Neuronal stem cell (in vitro differentiated cells): ENCODE measurements around the gene EIF4H. TPM values are rescaled to one million over a fixed set of nuclear protein-coding genes. Genes with fewer than 3 reads are reported as not detected.

Experiments used
- DNase-seq: peaks from one replicate; pipeline ENCODE4 v3.0.0-alpha.2; 2013; ENCODE audit warnings: low spot score
- H2AFZ ChIP-seq: one replicate; pipeline ENCODE4 v1.6.1; 2013; ENCODE audit warnings: mild to moderate bottlenecking, low read length, inconsistent platforms
- H2AK5ac ChIP-seq: 2 replicates; pipeline ENCODE4 v1.6.1; 2013; ENCODE audit warnings: low read depth, mild to moderate bottlenecking, inconsistent platforms, low read length, moderate library complexity, mixed read lengths
- H2BK120ac ChIP-seq: 2 replicates; pipeline ENCODE4 v1.6.1; 2013; ENCODE audit warnings: low read depth, mild to moderate bottlenecking, inconsistent platforms, low read length, moderate library complexity, mixed read lengths
- H2BK12ac ChIP-seq: one replicate; pipeline ENCODE4 v1.6.1; 2013; ENCODE audit warnings: low read length, inconsistent platforms
- H2BK15ac ChIP-seq: 2 replicates; pipeline ENCODE4 v1.6.1; 2013; ENCODE audit warnings: mild to moderate bottlenecking, low read length, inconsistent platforms, mixed read lengths
- H2BK5ac ChIP-seq: one replicate; pipeline ENCODE4 v1.6.1; 2013; ENCODE audit warnings: inconsistent platforms, mild to moderate bottlenecking, low read length, moderate library complexity
- H3K14ac ChIP-seq: one replicate; pipeline ENCODE4 v1.6.1; 2013; ENCODE audit warnings: low read length, inconsistent platforms
- H3K18ac ChIP-seq: 2 replicates; pipeline ENCODE4 v1.6.1; 2013; ENCODE audit warnings: low read length, inconsistent platforms
- H3K23ac ChIP-seq: 2 replicates; pipeline ENCODE4 v1.6.1; 2013; ENCODE audit warnings: low read depth, mild to moderate bottlenecking, mixed read lengths, low read length, inconsistent platforms; ENCODE audit not compliant: poor library complexity
- H3K27ac ChIP-seq: replicated peaks from 3 replicates; pipeline ENCODE4 v1.5.1; 2013; ENCODE audit warnings: low read length, inconsistent platforms
- H3K27me3 ChIP-seq, 3 experiments: 2 replicates each; pipeline ENCODE4 v1.6.1; 2013; ENCODE audit warnings: low read length in 3 of 3, mild to moderate bottlenecking in 2 of 3, inconsistent platforms in 1 of 3, low read depth in 1 of 3, mixed read lengths in 1 of 3, moderate library complexity in 1 of 3; ENCODE audit not compliant: control insufficient read depth in 3 of 3, insufficient read depth in 3 of 3
- H3K36me3 ChIP-seq, 2 donors: replicated peaks in 1 of 2; 2 replicates each; pipeline ENCODE4 v1.6.1; 2013; ENCODE audit warnings: low read length in 2 of 2; ENCODE audit not compliant: control insufficient read depth in 2 of 2, insufficient read depth in 2 of 2
- H3K4ac ChIP-seq: 2 replicates; pipeline ENCODE4 v1.6.1; 2013; ENCODE audit warnings: inconsistent platforms, mild to moderate bottlenecking, low read length, moderate library complexity
- H3K4me1 ChIP-seq, 2 donors: 1 replicate in 1 of 2; 2 replicates in 1 of 2; pipeline ENCODE4 v1.6.1; 2013; ENCODE audit warnings: low read length in 2 of 2, low read depth in 1 of 2; ENCODE audit not compliant: control insufficient read depth in 2 of 2, insufficient read depth in 1 of 2
- H3K4me2 ChIP-seq: one replicate; pipeline ENCODE4 v1.6.1; 2013; ENCODE audit warnings: mild to moderate bottlenecking, low read length, inconsistent platforms; ENCODE audit not compliant: insufficient read depth, poor library complexity, severe bottlenecking
- H3K4me3 ChIP-seq, 2 donors: 2 replicates each; pipeline ENCODE4 v1.5.1; 2013; ENCODE audit warnings: low read length in 2 of 2, mild to moderate bottlenecking in 2 of 2, inconsistent platforms in 1 of 2, moderate library complexity in 1 of 2
- H3K79me1 ChIP-seq: one replicate; pipeline ENCODE4 v1.6.1; 2013; ENCODE audit warnings: low read depth, mild to moderate bottlenecking, inconsistent platforms, low read length, moderate library complexity
- H3K9ac ChIP-seq: one replicate; pipeline ENCODE4 v1.6.1; 2013; ENCODE audit warnings: mild to moderate bottlenecking, low read depth, low read length, inconsistent platforms; ENCODE audit not compliant: poor library complexity
- H3K9me3 ChIP-seq, 2 donors: replicated peaks in 1 of 2; 2 replicates each; pipeline versions ENCODE3 to v1.6.1; 2013; ENCODE audit warnings: low read length in 2 of 2, mild to moderate bottlenecking in 2 of 2, inconsistent platforms in 1 of 2, low read depth in 1 of 2, mixed read lengths in 1 of 2, moderate library complexity in 1 of 2; ENCODE audit not compliant: control insufficient read depth in 2 of 2, insufficient read depth in 1 of 2
- H4K8ac ChIP-seq: one replicate; pipeline ENCODE4 v1.6.1; 2013; ENCODE audit warnings: low read depth, mild to moderate bottlenecking, inconsistent platforms, low read length, moderate library complexity
- H4K91ac ChIP-seq: one replicate; pipeline ENCODE4 v1.6.1; 2013; ENCODE audit warnings: low read length, low read depth, mild to moderate bottlenecking, inconsistent platforms; ENCODE audit not compliant: poor library complexity
- WGBS, 2 donors: extraction: QIAGEN DNeasy Blood & Tissue Kit; methylation state at CpG; one replicate each; pipeline ENCODE4 v1.1.7; 2013; ENCODE audit warnings: missing lambda C conversion rate in 2 of 2, mixed read lengths in 1 of 2; ENCODE audit not compliant: insufficient read length in 2 of 2, insufficient replicate concordance in 1 of 2; ENCODE audit errors: extremely low coverage in 2 of 2; 5-methylcytosine and 5-hydroxymethylcytosine counted together
- polyA plus RNA-seq, 2 experiments: library from polyadenylated mRNA; stranded (reverse); fragments of 200-250 nt; gene quantifications; one replicate each; pipeline ENCODE4 v1.2.3, GENCODE V29; 2013

The EIF4H gene
- polyA plus RNA-seq (2013, experiment 1 of 2) = 230 TPM
- polyA plus RNA-seq (2013, experiment 2 of 2) = 234 TPM

DNA sequence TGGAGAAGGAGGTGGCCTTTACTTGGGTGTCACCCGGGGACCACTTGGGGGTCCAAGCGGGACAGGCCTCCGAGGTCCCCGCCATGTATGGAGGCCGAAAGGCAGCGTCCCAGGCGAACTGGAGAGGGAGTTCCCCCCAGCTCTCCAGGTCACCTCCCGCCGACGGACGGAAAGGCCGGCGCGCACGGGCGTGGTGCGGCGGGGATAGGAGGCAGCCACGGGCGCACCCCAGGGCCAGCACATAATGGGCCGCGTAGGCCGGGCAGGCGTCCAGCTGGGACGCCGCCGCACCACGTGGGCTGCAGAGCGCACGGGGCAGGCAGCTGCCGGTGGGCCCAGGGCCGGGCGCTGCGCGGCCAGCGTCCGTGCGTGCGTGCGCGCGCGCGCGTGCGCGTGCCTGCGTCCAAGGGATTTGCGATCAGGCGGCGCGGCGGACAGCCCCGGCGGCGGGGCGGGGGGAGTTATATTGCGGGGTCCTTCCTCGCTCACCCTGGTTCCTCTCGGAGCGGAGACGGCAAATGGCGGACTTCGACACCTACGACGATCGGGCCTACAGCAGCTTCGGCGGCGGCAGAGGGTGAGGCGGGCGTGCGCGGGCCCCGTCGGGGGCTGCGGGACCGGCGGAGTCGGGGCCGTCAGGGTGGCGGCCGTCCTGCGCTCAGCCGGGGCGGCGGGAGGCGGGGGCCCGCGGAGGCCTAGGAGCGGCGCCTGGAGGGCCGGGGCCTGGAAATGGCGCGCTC, at the start of gene EIF4H:
TSS of gene EIF4H (plus strand) at position 491 of the 740 bp plus-strand sequence. CDS start at position 519, 28 bp downstream.
- Histone ChIP-seq H3K18ac (peak within 1 kb of the TSS; percentile 97), H4K91ac (peak within 1 kb of the TSS; percentile 89)
- no CpG with 5 or more reads among the region's 95 CpGs for WGBS, 2 donors

DNA sequence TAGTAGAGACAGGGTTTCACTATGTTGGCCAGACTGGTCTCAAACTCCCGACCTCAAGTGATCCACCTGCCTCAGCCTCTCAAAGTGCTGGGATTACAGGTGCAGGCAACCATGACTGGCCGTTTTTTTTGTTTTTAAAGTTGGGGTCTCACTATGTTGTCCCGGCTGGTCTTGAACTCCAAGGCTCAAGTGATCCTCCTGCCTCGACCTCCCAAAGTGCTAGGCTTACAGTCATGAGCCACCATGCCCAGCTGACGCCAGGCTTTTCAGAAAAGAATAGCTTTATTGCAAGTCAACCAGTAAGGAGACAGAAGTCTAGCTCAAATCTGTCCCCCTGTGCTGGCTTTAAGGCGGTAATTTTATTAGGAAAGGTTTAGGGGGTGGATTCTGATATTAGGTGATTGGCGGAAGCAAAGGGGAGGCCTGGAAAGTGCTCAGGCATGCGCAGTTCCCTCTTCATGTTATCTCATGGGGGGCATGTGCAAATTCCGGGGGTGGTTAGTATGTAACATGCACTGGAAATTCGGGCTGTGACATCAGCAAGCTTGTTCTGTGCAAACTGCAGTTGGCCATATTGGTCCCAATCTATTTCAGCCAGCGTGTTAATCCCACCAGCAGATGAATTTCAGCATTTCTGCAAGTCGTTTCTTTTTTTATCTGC, 47.8 kb upstream of the EIF4H start:
- Histone ChIP-seq H3K18ac (peak overlapping the region; percentile 48), H3K14ac (no peak overlapping the region), H2AK5ac (no peak overlapping the region), H2BK15ac (no peak overlapping the region), H3K9ac (no peak overlapping the region), H3K4me3 (no peak overlapping the region), H3K4me2 (no peak overlapping the region), H2AFZ (no peak overlapping the region), H3K9me3 (no peaks in the 10 kb centered on the region), H3K4ac (no peak overlapping the region), H4K8ac (no peak overlapping the region), H4K91ac (no peak overlapping the region), H2BK5ac (no peak overlapping the region), H2BK12ac (no peak overlapping the region), H3K79me1 (peaks cover 3% of the 10 kb centered on the region), H3K27me3 (no peaks in the 10 kb centered on the region), H3K4me1 (no peaks in the 10 kb centered on the region), H3K27ac (no peak overlapping the region), H2BK120ac (no peak overlapping the region), H3K23ac (no peak overlapping the region), H3K36me3 (peaks cover 1 to 10% of the 10 kb centered on the region in 2 donors)
- no peak for DNase-seq
- no CpG with 5 or more reads among the region's 12 CpGs for WGBS, 2 donors

More for the DNA sequence above, at the start of gene EIF4H:
- Histone ChIP-seq H3K4me2 (peak within 1 kb of the TSS; percentile 89), H2BK5ac (peak within 1 kb of the TSS; percentile 89), H4K8ac (no peak within 1 kb of the TSS), H3K4ac (peak within 1 kb of the TSS; percentile 84), H2AFZ (peak within 1 kb of the TSS; percentile 97), H3K9me3 (no peaks in the 10 kb centered on the region), H2BK15ac (no peak within 1 kb of the TSS), H2BK120ac (no peak within 1 kb of the TSS), H2BK12ac (no peak within 1 kb of the TSS), H2AK5ac (peak within 1 kb of the TSS; percentile 83), H3K23ac (peak within 1 kb of the TSS; percentile 96), H3K4me3 (peak within 1 kb of the TSS; percentile 88 to 100), H3K27me3 (no peaks in the 10 kb centered on the region), H3K79me1 (peaks cover 2% of the 10 kb centered on the region), H3K36me3 (peaks cover 2 to 36% of the 10 kb centered on the region in 2 donors), H3K4me1 (peaks cover 6 to 21% of the 10 kb centered on the region in 2 donors), H3K14ac (peak within 1 kb of the TSS; percentile 83), H3K27ac (peak within 1 kb of the TSS; percentile 58), H3K9ac (peak within 1 kb of the TSS; percentile 99)
- DNase-seq = peak; percentile 93

- Histone ChIP-seq H3K9me3 (no peaks in the 10 kb centered on the region), H3K27me3 (no peaks in the 10 kb centered on the region), H3K23ac (no peak overlapping the region), H3K9ac (no peak overlapping the region), H3K27ac (no peak overlapping the region), H2AK5ac (no peak overlapping the region), H2BK120ac (no peak overlapping the region), H3K4me1 (no peaks in the 10 kb centered on the region), H4K91ac (no peak overlapping the region), H3K4ac (no peak overlapping the region), H4K8ac (no peak overlapping the region), H3K14ac (no peak overlapping the region), H3K36me3 (no peaks in the 10 kb centered on the region), H3K18ac (no peak overlapping the region), H3K79me1 (no peaks in the 10 kb centered on the region), H3K4me3 (no peak overlapping the region), H2BK12ac (no peak overlapping the region), H2BK15ac (no peak overlapping the region), H2BK5ac (no peak overlapping the region), H2AFZ (no peak overlapping the region), H3K4me2 (no peak overlapping the region)
- WGBS, 2 donors = no CpG with 5 or more reads among the region's 2 CpGs
- DNase-seq = no peak
Measured at GRCh38 chr7:74129887-74130286, 44.3 kb upstream of the EIF4H start.

DNA sequence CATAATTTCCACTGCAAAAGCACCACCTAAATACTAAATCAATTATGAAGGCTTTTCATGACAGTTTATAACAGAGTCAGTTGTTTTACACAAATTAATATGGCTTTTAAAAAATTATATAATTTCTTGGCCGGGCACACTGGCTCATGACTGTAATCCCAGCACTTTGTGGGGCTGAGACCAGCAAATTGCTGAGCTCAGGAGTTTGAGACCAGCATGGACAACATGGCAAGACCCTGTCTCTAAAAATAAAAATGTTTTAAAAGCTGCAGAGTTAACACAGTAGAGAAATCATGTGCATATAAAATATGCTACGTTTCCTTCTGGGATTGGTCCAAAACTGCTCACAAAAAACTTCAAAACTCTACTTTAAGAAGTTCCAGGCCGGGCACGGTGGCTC, 43.6 kb upstream of the EIF4H start:
- H3K14ac ChIP-seq = no peak overlapping the region
- WGBS, 2 donors = no CpG with 5 or more reads among the region's 4 CpGs
- H3K36me3 ChIP-seq = no peaks in the 10 kb centered on the region
- no peak overlapping the region for H3K4ac ChIP-seq
- no peak overlapping the region for H2BK15ac ChIP-seq
- H2BK120ac ChIP-seq = no peak overlapping the region
- H3K9me3 ChIP-seq = no peaks in the 10 kb centered on the region
- H2BK5ac ChIP-seq = no peak overlapping the region
- no peaks in the 10 kb centered on the region for H3K79me1 ChIP-seq
- no peaks in the 10 kb centered on the region for H3K27me3 ChIP-seq
- H3K4me2 ChIP-seq = no peak overlapping the region
- no peak for DNase-seq
- H3K27ac ChIP-seq = no peak overlapping the region
- H2AK5ac ChIP-seq = no peak overlapping the region
- H4K8ac ChIP-seq = no peak overlapping the region
- no peak overlapping the region for H3K9ac ChIP-seq
- no peak overlapping the region for H4K91ac ChIP-seq
- H3K18ac ChIP-seq = no peak overlapping the region
- no peak overlapping the region for H3K23ac ChIP-seq
- no peak overlapping the region for H2BK12ac ChIP-seq
- H3K4me1 ChIP-seq = no peaks in the 10 kb centered on the region
- H3K4me3 ChIP-seq = no peak overlapping the region
- H2AFZ ChIP-seq = no peak overlapping the region
